IPS DF 6.9 (cell line): ENCODE data around the gene MRPL10.

Experiments used
- DNase-seq: peaks from one replicate; pipeline ENCODE4 v3.0.0-alpha.2; 2013; ENCODE audit warnings: low read depth, low spot score
- H3K27ac ChIP-seq: one replicate; pipeline ENCODE4 v1.5.1; 2013; ENCODE audit warnings: low read length, control low read depth
- H3K27me3 ChIP-seq: 2 replicates; pipeline ENCODE4 v1.6.1; 2013; ENCODE audit warnings: mild to moderate bottlenecking, low read length; ENCODE audit not compliant: control insufficient read depth, insufficient read depth
- H3K36me3 ChIP-seq: 2 replicates; pipeline ENCODE4 v1.6.1; 2013; ENCODE audit warnings: low read length; ENCODE audit not compliant: control insufficient read depth, insufficient read depth
- H3K4me1 ChIP-seq: 2 replicates; pipeline ENCODE4 v1.6.1; 2013; ENCODE audit warnings: low read length; ENCODE audit not compliant: control insufficient read depth, insufficient read depth
- H3K4me3 ChIP-seq: 2 replicates; pipeline ENCODE4 v1.5.1; 2013; ENCODE audit warnings: mild to moderate bottlenecking, low read length
- H3K9me3 ChIP-seq: 2 replicates; pipeline ENCODE4 v1.6.1; 2013; ENCODE audit warnings: low read length, inconsistent platforms; ENCODE audit not compliant: control insufficient read depth, insufficient read depth
- WGBS: extraction: QIAGEN DNeasy Blood & Tissue Kit; methylation state at CpG from one replicate; pipeline ENCODE4 v1.1.7; 2013; ENCODE audit warnings: mixed read lengths, missing lambda C conversion rate; ENCODE audit not compliant: insufficient read length, insufficient coverage; 5-methylcytosine and 5-hydroxymethylcytosine counted together

Gene MRPL10

DNA sequence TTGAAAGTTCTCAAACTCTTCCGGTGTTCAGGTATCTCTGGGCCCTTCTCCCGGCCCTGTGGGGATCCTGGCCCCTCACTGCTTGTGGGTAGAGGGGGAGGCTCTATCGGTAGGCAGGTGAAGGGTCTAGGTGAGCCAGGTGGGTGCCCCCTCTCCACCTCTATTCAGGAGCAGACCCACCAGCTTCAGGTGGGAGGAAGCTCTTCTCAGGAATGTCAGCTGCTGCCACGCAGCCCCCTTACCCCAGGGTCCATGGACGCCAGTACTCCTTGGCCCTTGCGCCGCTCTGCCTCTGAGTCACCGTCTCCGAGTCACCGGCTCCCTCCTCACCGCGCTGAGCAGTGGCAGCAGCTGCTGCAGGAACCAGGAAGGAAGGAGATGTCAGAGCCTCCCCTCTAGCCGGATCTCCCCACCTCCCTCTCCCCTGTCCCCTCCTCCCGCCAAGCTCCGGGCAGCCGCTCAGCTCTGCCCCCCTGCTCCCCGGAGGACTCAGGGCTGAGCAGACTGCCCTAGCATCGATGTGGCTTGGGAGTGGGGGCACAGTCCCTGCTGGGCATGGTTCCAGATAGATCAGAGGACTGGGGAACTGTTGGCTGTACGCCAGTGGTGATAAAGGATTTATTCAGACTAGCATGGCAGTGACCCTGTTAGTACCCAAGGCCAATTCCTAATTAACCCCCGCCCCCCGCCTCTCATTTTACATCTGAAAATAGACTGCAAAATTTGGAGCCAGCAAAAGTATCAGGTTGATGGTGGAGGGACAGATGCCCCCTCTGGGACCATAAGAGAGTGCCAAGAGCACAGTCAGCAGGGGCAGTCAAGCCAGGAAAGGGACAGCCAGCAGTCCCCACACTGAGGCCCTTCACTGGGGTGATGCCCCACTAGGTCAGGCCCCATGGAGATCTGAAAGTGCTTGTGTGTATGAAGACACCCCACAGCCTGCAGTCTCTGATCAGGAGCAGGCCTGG, 9.6 kb downstream of the MRPL10 start, which contains the start of gene OSBPL7:
OSBPL7 (minus strand) TSS at position 371 of the 968 bp plus-strand sequence. CDS start 1,516 bp downstream, outside the sequence.
- no peaks in the 10 kb centered on the region for H3K27me3 ChIP-seq
- peak; percentile 45 for DNase-seq
- WGBS = no CpG with 5 or more reads among the region's 21 CpGs
- 0 out of 2 replicates have a peak, but pooled peaks cover 1% of the 10 kb centered on the region for H3K4me1 ChIP-seq
- no peaks in the 10 kb centered on the region for H3K9me3 ChIP-seq
- peak within 1 kb of the TSS; percentile 74 for H3K4me3 ChIP-seq
- peaks cover 13% of the 10 kb centered on the region; the same call in 1 of the 2 replicates for H3K36me3 ChIP-seq
- H3K27ac ChIP-seq = no peak within 1 kb of the TSS

- no peak overlapping the region for H3K27ac ChIP-seq
- peaks cover 13% of the 10 kb centered on the region; the same call in 1 of the 2 replicates for H3K36me3 ChIP-seq
- no peak for DNase-seq
- H3K4me3 ChIP-seq = peak overlapping the region; percentile 74; the same call in 1 of the 2 replicates
- H3K9me3 ChIP-seq = no peaks in the 10 kb centered on the region
- H3K27me3 ChIP-seq = no peaks in the 10 kb centered on the region
- no CpG with 5 or more reads among the region's 4 CpGs for WGBS
- 0 out of 2 replicates have a peak, but pooled peaks cover 1% of the 10 kb centered on the region for H3K4me1 ChIP-seq
Measured at GRCh38 chr17:47821031-47821423, 10.3 kb downstream of the MRPL10 start.

DNA sequence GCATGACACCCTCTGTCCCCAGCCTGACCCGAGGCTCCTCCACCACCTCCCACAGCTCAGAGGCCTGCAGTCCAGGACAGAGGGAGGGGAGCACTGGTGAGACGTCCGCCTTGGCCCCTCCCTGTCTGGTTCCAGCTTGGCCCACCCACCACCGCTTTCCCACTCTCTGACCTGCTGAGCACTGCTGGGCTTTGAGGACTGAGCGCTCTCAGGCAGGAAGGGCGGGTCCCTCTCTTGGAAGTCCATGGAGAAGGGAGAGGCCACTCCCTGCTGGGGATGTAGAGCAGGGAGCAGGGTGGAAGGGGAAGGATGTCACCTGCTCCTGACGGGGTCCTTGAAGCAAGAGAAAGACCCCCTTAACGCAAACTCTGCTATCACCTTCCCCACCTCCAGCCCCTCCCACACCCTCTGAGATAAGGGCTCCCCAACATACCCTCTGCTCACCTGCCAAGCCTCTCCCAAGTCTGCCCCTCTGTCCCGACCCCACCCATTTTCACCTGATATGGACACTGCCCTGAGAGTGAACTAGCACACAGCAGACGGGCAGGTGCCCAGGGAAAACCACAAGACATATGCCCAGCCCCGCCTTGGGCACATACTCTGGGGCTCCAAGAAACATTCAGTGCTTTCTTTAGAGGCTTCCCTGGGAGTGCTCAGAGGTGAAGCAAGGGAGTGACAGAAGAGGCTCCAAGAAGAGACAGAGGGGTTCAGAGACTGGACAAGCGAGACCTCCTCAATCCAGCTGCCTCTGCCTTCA, 11.1 kb downstream of the MRPL10 start:
- no CpG with 5 or more reads among the region's 12 CpGs for WGBS
- Histone ChIP-seq H3K4me1 (0 out of 2 replicates have a peak, but pooled peaks cover 1% of the 10 kb centered on the region), H3K36me3 (peaks cover 10% of the 10 kb centered on the region; the same call in 1 of the 2 replicates), H3K27ac (no peak overlapping the region), H3K4me3 (no peak overlapping the region), H3K9me3 (no peaks in the 10 kb centered on the region), H3K27me3 (no peaks in the 10 kb centered on the region)
- DNase-seq = no peak

GRCh38 chr17:47819475-47819874, 11.9 kb downstream of the MRPL10 start:
- H3K36me3 ChIP-seq = peaks cover 10% of the 10 kb centered on the region; the same call in 1 of the 2 replicates
- no CpG with 5 or more reads among the region's 10 CpGs for WGBS

DNA sequence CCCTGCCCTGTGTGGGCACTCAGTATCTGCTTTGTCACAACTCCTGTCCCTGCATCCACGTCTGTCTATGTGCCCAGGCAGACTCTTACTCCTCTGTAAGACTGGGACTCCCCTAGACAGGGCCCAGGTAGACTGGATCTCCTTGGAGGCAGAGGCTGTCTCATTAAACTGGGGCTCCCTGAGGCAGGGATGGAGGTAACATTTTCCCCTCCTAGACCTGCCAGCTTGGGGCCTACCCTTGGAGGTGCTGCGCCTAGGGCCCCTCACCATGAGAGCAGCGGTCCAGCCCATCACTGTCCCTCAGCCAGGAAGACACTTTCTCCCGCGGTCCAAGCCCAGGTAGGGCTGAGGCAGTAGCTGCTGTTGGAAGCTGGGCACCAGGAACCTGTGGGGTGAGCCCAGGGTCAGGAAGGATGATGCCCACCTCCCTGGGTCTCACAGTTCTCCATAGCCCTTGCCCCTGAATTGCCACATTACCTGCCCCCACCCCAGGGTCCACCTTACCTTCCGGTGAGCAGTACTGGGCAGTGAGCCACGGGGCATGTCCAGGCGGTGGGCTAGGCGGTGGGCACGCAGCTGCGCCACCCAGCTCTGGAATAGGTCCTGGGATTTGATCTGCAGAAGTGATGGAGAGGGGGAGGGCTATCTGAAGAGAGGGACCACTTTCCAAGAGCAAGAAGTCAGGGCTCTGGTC, 13.2 kb downstream of the MRPL10 start:
- Histone ChIP-seq H3K9me3 (no peaks in the 10 kb centered on the region), H3K27ac (no peak overlapping the region), H3K27me3 (no peaks in the 10 kb centered on the region), H3K4me1 (0 out of 2 replicates have a peak, but pooled peaks cover 1% of the 10 kb centered on the region), H3K4me3 (no peak overlapping the region), H3K36me3 (peaks cover 8% of the 10 kb centered on the region; the same call in 1 of the 2 replicates)
- no CpG with 5 or more reads among the region's 11 CpGs for WGBS
- DNase-seq = no peak

More at GRCh38 chr17:47819475-47819874, 11.9 kb downstream of the MRPL10 start:
- Histone ChIP-seq H3K27ac (no peak overlapping the region), H3K4me1 (0 out of 2 replicates have a peak, but pooled peaks cover 1% of the 10 kb centered on the region), H3K4me3 (no peak overlapping the region), H3K9me3 (no peaks in the 10 kb centered on the region), H3K27me3 (no peaks in the 10 kb centered on the region)
- no peak for DNase-seq

DNA sequence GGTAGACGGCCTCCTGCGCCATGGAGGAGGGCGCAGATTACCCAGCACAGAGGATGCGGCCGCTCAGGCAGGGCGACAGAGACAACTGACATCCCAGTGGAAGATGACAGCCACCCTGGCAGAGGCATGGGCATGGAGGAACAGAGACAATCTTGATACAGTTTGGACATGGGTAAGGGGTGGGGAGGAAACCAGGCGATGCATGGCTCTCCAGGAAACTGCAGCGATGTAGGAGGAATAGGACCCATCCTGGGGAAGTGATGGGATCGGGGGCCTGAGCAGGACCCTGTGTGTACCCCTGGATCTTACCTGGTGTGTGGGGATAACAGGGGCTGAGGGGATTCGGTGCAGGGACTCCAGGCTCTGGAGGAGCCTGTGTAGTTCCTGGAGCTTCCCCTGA, 14.4 kb downstream of the MRPL10 start:
- Histone ChIP-seq H3K27ac (no peak overlapping the region), H3K4me1 (0 out of 2 replicates have a peak, but pooled peaks cover 1% of the 10 kb centered on the region), H3K9me3 (no peaks in the 10 kb centered on the region), H3K36me3 (peaks cover 8% of the 10 kb centered on the region; the same call in 1 of the 2 replicates), H3K4me3 (no peak overlapping the region), H3K27me3 (no peaks in the 10 kb centered on the region)
- no CpG with 5 or more reads among the region's 10 CpGs for WGBS
- no peak for DNase-seq

GRCh38 chr17:47816111-47816735, 15.1 kb downstream of the MRPL10 start:
- Histone ChIP-seq H3K4me3 (no peak overlapping the region), H3K36me3 (peaks cover 8% of the 10 kb centered on the region; the same call in 1 of the 2 replicates), H3K4me1 (0 out of 2 replicates have a peak, but pooled peaks cover 1% of the 10 kb centered on the region), H3K27ac (no peak overlapping the region), H3K9me3 (no peaks in the 10 kb centered on the region), H3K27me3 (no peaks in the 10 kb centered on the region)
- DNase-seq = no peak
- WGBS = no CpG with 5 or more reads among the region's 21 CpGs

GRCh38 chr17:47815106-47815918, 16.0 kb downstream of the MRPL10 start:
- WGBS = no CpG with 5 or more reads among the region's 21 CpGs
- no peaks in the 10 kb centered on the region for H3K27me3 ChIP-seq
- DNase-seq = no peak
- peaks cover 8% of the 10 kb centered on the region; the same call in 1 of the 2 replicates for H3K36me3 ChIP-seq
- no peaks in the 10 kb centered on the region for H3K4me1 ChIP-seq
- H3K4me3 ChIP-seq = no peak overlapping the region
- H3K27ac ChIP-seq = no peak overlapping the region
- H3K9me3 ChIP-seq = no peaks in the 10 kb centered on the region

GRCh38 chr17:47813512-47814031, 17.8 kb downstream of the MRPL10 start:
- H3K36me3 ChIP-seq = peaks cover 8% of the 10 kb centered on the region; the same call in 1 of the 2 replicates
- no peaks in the 10 kb centered on the region for H3K9me3 ChIP-seq
- H3K4me3 ChIP-seq = no peak overlapping the region
- DNase-seq = no peak
- no CpG with 5 or more reads among the region's 22 CpGs for WGBS
- no peaks in the 10 kb centered on the region for H3K27me3 ChIP-seq
- no peak overlapping the region for H3K27ac ChIP-seq
- H3K4me1 ChIP-seq = no peaks in the 10 kb centered on the region
